ENCODE results near the gene P2RY4. TPM values are rescaled to one million over a fixed set of nuclear protein-coding genes. Genes with fewer than 3 reads are reported as not detected.

The P2RY4 gene
- total and polyA plus RNA-seq, 2 of the 8 experiments (the other 6 are each of a cell fraction or from before 2014, with no cell fraction given), result 0.38 TPM; not detected in 1

DNA sequence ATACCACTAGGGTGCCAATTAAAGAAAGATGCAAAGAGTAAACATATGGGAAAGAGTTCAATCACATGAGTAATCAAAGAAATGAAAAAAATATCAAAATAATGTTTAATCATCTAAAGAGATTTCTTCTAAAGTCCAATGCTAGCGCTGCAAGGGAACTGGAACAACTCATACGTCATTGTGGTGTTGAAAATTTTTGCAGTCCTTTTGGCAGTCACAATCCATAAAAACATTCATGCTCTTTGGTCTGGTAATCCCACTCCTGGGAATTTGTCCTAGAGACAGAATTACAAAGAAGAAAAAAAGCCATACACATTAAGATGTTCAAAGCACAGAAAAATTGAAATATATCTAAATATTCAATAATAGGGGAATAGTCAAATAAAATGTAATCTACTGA is 4.6 kb downstream of the P2RY4 start:
- FAIRE-seq (no peak), DNase-seq (ENCODE audit: low read depth in 1 of 2, low spot score in 2 of 2) (no peak)
- no peak overlapping the region for H2AK5ac ChIP-seq (ENCODE audit: low read depth, low read length)
- H4K91ac ChIP-seq (replicated peaks; ENCODE audit: insufficient read length, low read length), result no peak overlapping the region
- no peak overlapping the region for H3K9ac ChIP-seq (replicated peaks in 1 of 4; ENCODE audit: extremely low read depth in 1 of 4, low read depth in 3 of 4, low read length in 3 of 4)
- no peak overlapping the region for H3K56ac ChIP-seq (replicated peaks; ENCODE audit: insufficient read length, low read depth, low read length)
- no peak overlapping the region for H3K14ac ChIP-seq (ENCODE audit: insufficient read length)
- H3K4ac ChIP-seq (replicated peaks; ENCODE audit: insufficient read length, low read depth, low read length), result no peak overlapping the region
- H3K79me2 ChIP-seq (ENCODE audit: control insufficient read depth in 1 of 2, insufficient read depth in 2 of 2, low read length in 2 of 2), result no peaks in the 10 kb centered on the region
- H2BK5ac ChIP-seq (ENCODE audit: low read depth, low read length), result no peak overlapping the region
- H2BK15ac ChIP-seq (ENCODE audit: low read length), result no peak overlapping the region
- H4K5ac ChIP-seq (ENCODE audit: insufficient read length, low read depth, low read length), result no peak overlapping the region
- 96% methylated on average over 2 of the region's 2 CpGs; no CpG with 5 or more reads in 1 of the 2 experiments for WGBS, 2 experiments (ENCODE audit: extremely low coverage in 1 of 2, insufficient coverage in 1 of 2, insufficient read length in 1 of 2, insufficient replicate concordance in 2 of 2, low coverage in 1 of 2, low lambda C conversion rate in 2 of 2, missing lambda C conversion rate in 1 of 2)
- POLR2A ChIA-PET (ENCODE audit: partially characterized antibody), result no interaction called here
- CTCF ChIA-PET (ENCODE audit: partially characterized antibody), result no interaction called here
- no peak for TF ChIP-seq TAF1 (IDR thresholded peaks at IDR 0.05; ENCODE audit: low read depth, low read length)
- no peaks in the 10 kb centered on the region for H3K36me3 ChIP-seq (ENCODE audit: control insufficient read depth in 2 of 4, insufficient read depth in 4 of 4, low read length in 3 of 4)
- no peak overlapping the region for H3K18ac ChIP-seq (ENCODE audit: extremely low read depth, low read length)
- H3K27me3 ChIP-seq (replicated peaks in 1 of 4; ENCODE audit: control insufficient read depth in 3 of 4, extremely low read depth in 1 of 4, insufficient read depth in 3 of 4, low read length in 3 of 4), result no peaks in the 10 kb centered on the region
- no peak overlapping the region for H3K23ac ChIP-seq (ENCODE audit: insufficient read length)
- H4K8ac ChIP-seq (ENCODE audit: extremely low read depth, insufficient read depth, low read length), result no peak overlapping the region
- no peak overlapping the region for H2BK120ac ChIP-seq (replicated peaks; ENCODE audit: low read depth, low read length)
- H3K4me1 ChIP-seq (replicated peaks in 1 of 4; ENCODE audit: control insufficient read depth in 3 of 4, insufficient read depth in 4 of 4, low read length in 3 of 4), result no peaks in the 10 kb centered on the region
- no peak overlapping the region for H3K4me2 ChIP-seq (ENCODE audit: insufficient read depth in 1 of 2, low read depth in 2 of 2, low read length in 2 of 2)
- H3K23me2 ChIP-seq (ENCODE audit: low read depth, low read length), result no peaks in the 10 kb centered on the region
- H3K79me1 ChIP-seq (ENCODE audit: low read depth, low read length), result no peaks in the 10 kb centered on the region
- no peaks in the 10 kb centered on the region for H3K9me3 ChIP-seq (ENCODE audit: insufficient read depth in 2 of 2, low read depth in 1 of 2, low read length in 1 of 2)
- H3K27ac ChIP-seq (ENCODE audit: low read depth, low read length), result no peak overlapping the region
- H2BK12ac ChIP-seq (ENCODE audit: low read depth, low read length), result no peak overlapping the region
- no peak overlapping the region for H2BK20ac ChIP-seq (ENCODE audit: low read length)
- H2AFZ ChIP-seq (ENCODE audit: low read length), result no peak overlapping the region
- H4K20me1 ChIP-seq (replicated peaks in 1 of 2; ENCODE audit: control insufficient read depth in 1 of 2, insufficient read depth in 2 of 2, low read length in 2 of 2), result no peaks in the 10 kb centered on the region
- H3K4me3 ChIP-seq (ENCODE audit: extremely low read depth in 1 of 4, insufficient read depth in 2 of 4, low read depth in 3 of 4, low read length in 4 of 4), result no peak overlapping the region
